DLD1 (cell line): ENCODE data around the gene GAS6.

Source experiments
- in situ Hi-C: cut with HindIII; loops from 2 replicates; pipeline ENCODE4 v1.10.0; 2017; ENCODE audit warnings: low sequenced_read_pairs

The GAS6 gene

GRCh38 chr13:113812178-113813040, 51.5 kb downstream of the GAS6 start:
- in situ Hi-C loops = no loop called here

GRCh38 chr13:113811081-113811928, 52.6 kb downstream of the GAS6 start:
- in situ Hi-C loops = no loop called here

GRCh38 chr13:113810640-113811039, 53.2 kb downstream of the GAS6 start:
- in situ Hi-C loops = no loop called here

- in situ Hi-C loops = no loop called here
Measured at GRCh38 chr13:113809934-113810333, 53.9 kb downstream of the GAS6 start.

- in situ Hi-C loops = no loop called here
Measured at GRCh38 chr13:113808058-113808834, 55.6 kb downstream of the GAS6 start.

- in situ Hi-C loops = no loop called here
Measured at GRCh38 chr13:113806526-113806925, 57.4 kb downstream of the GAS6 start.

GRCh38 chr13:113806104-113806471, 57.8 kb downstream of the GAS6 start:
- in situ Hi-C loops = no loop called here

GRCh38 chr13:113805431-113806103, 58.3 kb downstream of the GAS6 start:
- in situ Hi-C loops = no loop called here

- in situ Hi-C loops = no loop called here
Measured at GRCh38 chr13:113804703-113805430, 59.0 kb downstream of the GAS6 start.

GRCh38 chr13:113804017-113804702, 59.7 kb downstream of the GAS6 start:
- in situ Hi-C loops = no loop called here

- in situ Hi-C loops = no loop called here
Measured at GRCh38 chr13:113803409-113804016, 60.4 kb downstream of the GAS6 start.

GRCh38 chr13:113802761-113803160, 61.1 kb downstream of the GAS6 start:
- in situ Hi-C loops = no loop called here

GRCh38 chr13:113802090-113802531, 61.8 kb downstream of the GAS6 start:
- in situ Hi-C loops = no loop called here

GRCh38 chr13:113801289-113801961, 62.5 kb downstream of the GAS6 start:
- in situ Hi-C loops = no loop called here

- in situ Hi-C loops = no loop called here
Measured at GRCh38 chr13:113800576-113800926, 63.3 kb downstream of the GAS6 start.

GRCh38 chr13:113798200-113798811, 65.6 kb downstream of the GAS6 start:
- in situ Hi-C loops = no loop called here

GRCh38 chr13:113796964-113797676, 66.8 kb downstream of the GAS6 start:
- in situ Hi-C loops = no loop called here
